ENCODE data around the gene TOX2. TPM values are rescaled to one million over a fixed set of nuclear protein-coding genes. Genes with fewer than 3 reads are reported as not detected.

Gene TOX2
- total RNA-seq, 2 experiments from 2014 or later: 3.3 to 3.9 TPM

- ATAC-seq (ENCODE audit: poor library complexity): no peak
- no peak overlapping the region for H3K27ac ChIP-seq (ENCODE audit: low read depth in 1 of 2, low read length in 2 of 2)
- Mint-ChIP-seq H3K4me3 (no peak overlapping the region), H3K27ac (no peak overlapping the region), H3K9me3 (no peaks in the 10 kb centered on the region), H3K36me3 (ENCODE audit: low read depth) (no peaks in the 10 kb centered on the region), H3K27me3 (peaks cover 5% of the 10 kb centered on the region), H3K4me1 (ENCODE audit: low read depth) (no peaks in the 10 kb centered on the region)
- H3K9me3 ChIP-seq (ENCODE audit: control insufficient read depth in 1 of 2, insufficient read depth in 1 of 2, low read length in 2 of 2): no peaks in the 10 kb centered on the region
- TF ChIP-seq CTCF (IDR thresholded peaks at IDR 0.05): no peak
- no peak for DNase-seq
- ChIA-PET CTCF (interaction anchor here (0.7 kb wide), 1 partner anchor 434 kb away, joined by 3 read pairs; no protein-coding TSS in a partner anchor), POLR2A (no interaction called here)
- no peaks in the 10 kb centered on the region for H3K4me1 ChIP-seq (ENCODE audit: insufficient read depth, low read length)
- H3K36me3 ChIP-seq (ENCODE audit: insufficient read depth, low read length): no peaks in the 10 kb centered on the region
- intact Hi-C loops (cut with DNase I, micrococcal nuclease): loop anchor here in 1 of 2 experiments (5.0 kb wide), 1 partner anchor 453 kb away; no protein-coding TSS in a partner anchor
- H3K4me3 ChIP-seq (ENCODE audit: low read length): no peak overlapping the region
- H3K27me3 ChIP-seq (ENCODE audit: control insufficient read depth in 1 of 2, insufficient read depth in 2 of 2, low read length in 2 of 2): no peaks in the 10 kb centered on the region
Observed at GRCh38 chr20:43900496-43900895, 14.2 kb upstream of the TOX2 start.

DNA sequence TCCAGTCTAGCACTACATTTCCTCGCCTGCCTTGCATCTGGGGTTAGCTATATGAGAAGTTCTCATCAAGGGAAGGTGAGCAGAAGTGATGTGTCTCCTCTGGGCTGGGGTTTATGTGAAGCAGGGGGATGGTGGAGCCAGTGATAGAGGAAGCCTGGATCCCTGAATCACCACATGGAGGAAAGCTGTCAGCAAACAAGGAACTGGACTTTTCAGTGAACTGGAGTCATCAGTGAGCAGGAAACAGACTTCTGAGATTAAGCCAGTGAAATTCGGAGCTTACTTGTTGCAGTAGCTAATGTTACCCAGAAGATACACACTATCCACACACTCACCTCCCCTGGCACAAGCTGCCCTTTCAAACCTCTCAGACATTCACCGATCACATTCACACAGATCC lies 13.4 kb upstream of the TOX2 start:
- H3K27me3 Mint-ChIP-seq: peaks cover 5% of the 10 kb centered on the region
- TF ChIP-seq CTCF (IDR thresholded peaks at IDR 0.05): no peak
- intact Hi-C loops (cut with DNase I, micrococcal nuclease): loop anchor here in 1 of 2 experiments (5.0 kb wide), 1 partner anchor 454 kb away; no protein-coding TSS in a partner anchor
- Histone ChIP-seq H3K27ac (ENCODE audit: low read depth in 1 of 2, low read length in 2 of 2) (no peak overlapping the region), H3K27me3 (ENCODE audit: control insufficient read depth in 1 of 2, insufficient read depth in 2 of 2, low read length in 2 of 2) (no peaks in the 10 kb centered on the region), H3K36me3 (ENCODE audit: insufficient read depth, low read length) (no peaks in the 10 kb centered on the region), H3K4me1 (ENCODE audit: insufficient read depth, low read length) (no peaks in the 10 kb centered on the region), H3K9me3 (ENCODE audit: control insufficient read depth in 1 of 2, insufficient read depth in 1 of 2, low read length in 2 of 2) (no peaks in the 10 kb centered on the region), H3K4me3 (ENCODE audit: low read length) (no peak overlapping the region)
- POLR2A ChIA-PET: no interaction called here
- no peaks in the 10 kb centered on the region for H3K9me3 Mint-ChIP-seq
- H3K36me3 Mint-ChIP-seq (ENCODE audit: low read depth): no peaks in the 10 kb centered on the region
- CTCF ChIA-PET: no interaction called here
- ATAC-seq (ENCODE audit: poor library complexity): no peak
- no peak overlapping the region for H3K4me3 Mint-ChIP-seq
- no peak overlapping the region for H3K27ac Mint-ChIP-seq
- no peaks in the 10 kb centered on the region for H3K4me1 Mint-ChIP-seq (ENCODE audit: low read depth)
- DNase-seq: no peak

DNA sequence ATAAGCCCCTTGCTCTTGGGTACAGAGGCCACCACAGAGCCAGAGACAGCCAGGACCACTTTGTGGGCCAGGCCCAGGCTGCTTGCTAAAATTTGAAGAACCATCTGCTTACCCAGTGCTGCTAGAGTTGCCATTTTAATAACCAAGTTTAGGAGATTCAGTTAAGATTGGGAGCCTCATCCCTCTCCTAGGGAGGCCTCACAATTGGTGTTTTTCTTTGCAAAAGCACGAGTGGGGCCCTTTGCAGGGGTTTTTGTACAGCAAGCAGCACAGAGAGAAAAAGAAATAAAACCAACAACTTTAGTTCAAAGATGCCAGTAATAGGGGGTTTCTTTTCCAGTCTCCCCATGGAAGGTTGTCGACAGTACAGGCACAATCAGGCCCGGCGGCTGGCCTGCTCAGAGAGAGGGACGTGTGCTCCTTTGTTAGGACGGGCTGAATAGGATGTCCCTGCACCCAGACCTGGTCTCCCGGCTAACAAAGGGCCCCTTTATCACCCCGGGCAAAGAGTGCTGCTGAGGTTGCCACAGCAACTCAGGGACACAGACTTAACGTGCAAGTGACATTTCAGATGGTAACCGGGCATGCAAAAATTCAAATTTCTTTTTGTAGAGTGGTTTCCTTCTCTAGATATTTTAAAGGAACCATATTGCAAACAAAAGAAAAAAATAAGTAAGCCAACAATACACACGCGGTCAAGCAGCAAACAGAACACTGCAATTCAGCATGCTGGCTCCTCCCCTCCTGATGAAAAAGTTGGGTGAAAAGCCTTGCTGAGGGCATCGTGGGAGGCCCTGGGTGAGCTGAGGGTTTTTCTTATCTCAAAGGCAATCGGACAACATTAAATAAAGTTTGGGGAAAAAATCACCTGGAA lies 10.5 kb upstream of the TOX2 start:
- Histone ChIP-seq H3K27me3 (ENCODE audit: control insufficient read depth in 1 of 2, insufficient read depth in 2 of 2, low read length in 2 of 2) (no peaks in the 10 kb centered on the region), H3K4me1 (ENCODE audit: insufficient read depth, low read length) (no peaks in the 10 kb centered on the region), H3K36me3 (ENCODE audit: insufficient read depth, low read length) (no peaks in the 10 kb centered on the region), H3K27ac (ENCODE audit: low read depth in 1 of 2, low read length in 2 of 2) (no peak overlapping the region), H3K9me3 (ENCODE audit: control insufficient read depth in 1 of 2, insufficient read depth in 1 of 2, low read length in 2 of 2) (peaks cover 3 to 4% of the 10 kb centered on the region in 2 experiments), H3K4me3 (ENCODE audit: low read length) (no peak overlapping the region)
- Mint-ChIP-seq H3K27ac (no peak overlapping the region), H3K4me3 (no peak overlapping the region), H3K36me3 (ENCODE audit: low read depth) (no peaks in the 10 kb centered on the region), H3K4me1 (ENCODE audit: low read depth) (no peaks in the 10 kb centered on the region), H3K27me3 (no peaks in the 10 kb centered on the region), H3K9me3 (peaks cover 2% of the 10 kb centered on the region)
- ChIA-PET CTCF (no interaction called here), POLR2A (interaction anchor here (0.6 kb wide), 1 partner anchor 117 kb away, joined by 3 read pairs; no protein-coding TSS in a partner anchor)
- ATAC-seq (ENCODE audit: poor library complexity): no peak
- intact Hi-C loops (cut with DNase I, micrococcal nuclease): loop anchor here in 1 of 2 experiments (5.0 kb wide), 1 partner anchor 457 kb away; no protein-coding TSS in a partner anchor
- TF ChIP-seq CTCF (IDR thresholded peaks at IDR 0.05): no peak
- DNase-seq: no peak
